BE2C (cell line): Measurements from ENCODE around the gene LRFN2.

Experiments used
- DNase-seq: peaks from one replicate; pipeline ENCODE4 v3.0.0-alpha.2; 2020
- H3K27me3 ChIP-seq: fragments of 250-450 bp; sonication (Bioruptor Pico); 2 replicates; pipeline ENCODE4 v1.5.1; 2020; ENCODE audit warnings: mild to moderate bottlenecking
- H3K36me3 ChIP-seq: fragments of 250-450 bp; sonication (Bioruptor Pico); 2 replicates; pipeline ENCODE4 v1.5.1; 2020; ENCODE audit warnings: mild to moderate bottlenecking
- H3K4me1 ChIP-seq: fragments of 250-450 bp; sonication (Bioruptor Pico); 2 replicates; pipeline ENCODE4 v1.5.1; 2020
- H3K4me3 ChIP-seq: 2 replicates; pipeline ENCODE4 v1.5.1; 2011; ENCODE audit warnings: low read depth, low read length
- H3K9me3 ChIP-seq: fragments of 250-450 bp; sonication (Bioruptor Pico); 2 replicates; pipeline ENCODE4 v1.5.1; 2020
- TF ChIP-seq, protein P1 (sequence below): IDR thresholded peaks from 2 replicates; pipeline ENCODE4 v1.5.1; 2012; ENCODE audit warnings: mild to moderate bottlenecking, low read depth, low read length

LRFN2 gene

DNA sequence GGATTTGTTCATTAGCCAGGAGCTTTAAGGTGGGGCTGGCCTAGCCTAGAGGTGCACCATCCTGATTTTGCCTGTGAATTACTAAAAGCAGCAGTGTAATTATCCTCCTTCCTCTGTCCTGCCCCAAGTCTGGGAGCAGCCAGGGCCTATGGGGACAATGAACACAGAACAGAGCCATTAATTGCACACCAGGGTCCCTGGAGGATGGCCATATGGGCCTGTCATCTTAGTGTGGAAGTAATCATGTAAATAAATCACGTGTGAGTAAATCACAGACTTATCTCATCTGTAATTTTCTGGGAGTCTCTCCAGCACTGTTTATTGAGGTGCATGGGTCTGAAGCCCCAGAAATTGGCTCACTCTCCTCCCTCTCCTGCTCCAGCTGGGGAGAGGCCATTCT is 176.3 kb downstream of the LRFN2 start:
- Histone ChIP-seq H3K4me1 (peaks cover 50% of the 10 kb centered on the region), H3K4me3 (no peak overlapping the region), H3K9me3 (no peaks in the 10 kb centered on the region), H3K36me3 (no peaks in the 10 kb centered on the region), H3K27me3 (no peaks in the 10 kb centered on the region)
- peak; percentile 82 for DNase-seq
- TF ChIP-seq, protein P1, sequence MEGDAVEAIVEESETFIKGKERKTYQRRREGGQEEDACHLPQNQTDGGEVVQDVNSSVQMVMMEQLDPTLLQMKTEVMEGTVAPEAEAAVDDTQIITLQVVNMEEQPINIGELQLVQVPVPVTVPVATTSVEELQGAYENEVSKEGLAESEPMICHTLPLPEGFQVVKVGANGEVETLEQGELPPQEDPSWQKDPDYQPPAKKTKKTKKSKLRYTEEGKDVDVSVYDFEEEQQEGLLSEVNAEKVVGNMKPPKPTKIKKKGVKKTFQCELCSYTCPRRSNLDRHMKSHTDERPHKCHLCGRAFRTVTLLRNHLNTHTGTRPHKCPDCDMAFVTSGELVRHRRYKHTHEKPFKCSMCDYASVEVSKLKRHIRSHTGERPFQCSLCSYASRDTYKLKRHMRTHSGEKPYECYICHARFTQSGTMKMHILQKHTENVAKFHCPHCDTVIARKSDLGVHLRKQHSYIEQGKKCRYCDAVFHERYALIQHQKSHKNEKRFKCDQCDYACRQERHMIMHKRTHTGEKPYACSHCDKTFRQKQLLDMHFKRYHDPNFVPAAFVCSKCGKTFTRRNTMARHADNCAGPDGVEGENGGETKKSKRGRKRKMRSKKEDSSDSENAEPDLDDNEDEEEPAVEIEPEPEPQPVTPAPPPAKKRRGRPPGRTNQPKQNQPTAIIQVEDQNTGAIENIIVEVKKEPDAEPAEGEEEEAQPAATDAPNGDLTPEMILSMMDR, result no peak

DNA sequence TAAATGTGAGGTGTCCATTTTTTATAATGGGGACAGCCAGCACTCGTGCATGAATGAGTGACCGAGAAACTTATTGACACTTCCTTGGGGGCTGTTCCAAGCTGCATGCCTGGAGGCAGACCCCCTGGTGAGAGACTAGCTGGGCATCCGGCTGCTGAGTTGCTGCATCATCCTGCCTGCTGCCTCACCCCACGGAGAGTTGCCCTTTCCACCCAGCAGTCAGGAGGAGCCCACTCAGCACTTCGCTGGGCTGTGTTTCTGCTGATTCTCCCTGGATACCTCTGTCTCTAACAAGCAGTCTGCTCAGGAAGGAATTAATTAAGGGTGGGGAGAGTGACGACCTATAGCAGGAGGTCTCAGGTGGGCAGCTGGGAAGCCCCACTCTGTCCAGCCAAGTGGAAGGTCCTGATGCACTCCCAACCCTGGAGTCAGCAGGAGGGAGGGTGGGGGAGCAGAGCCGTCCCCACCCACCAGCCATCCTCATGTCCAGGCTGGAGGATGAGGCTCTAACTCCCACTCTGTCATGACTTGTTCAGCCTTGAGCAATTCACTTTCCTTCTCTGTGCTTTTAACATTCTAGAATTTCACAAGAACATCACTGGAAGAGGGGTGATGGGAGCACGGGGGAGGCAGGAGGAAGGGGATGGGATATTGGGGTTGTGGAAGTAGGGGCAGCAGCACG is 177.3 kb downstream of the LRFN2 start:
- Histone ChIP-seq H3K27me3 (no peaks in the 10 kb centered on the region), H3K9me3 (no peaks in the 10 kb centered on the region), H3K4me3 (no peak overlapping the region), H3K4me1 (peaks cover 50% of the 10 kb centered on the region), H3K36me3 (no peaks in the 10 kb centered on the region)
- DNase-seq, result no peak
- TF ChIP-seq, protein P1, result no peak

DNA sequence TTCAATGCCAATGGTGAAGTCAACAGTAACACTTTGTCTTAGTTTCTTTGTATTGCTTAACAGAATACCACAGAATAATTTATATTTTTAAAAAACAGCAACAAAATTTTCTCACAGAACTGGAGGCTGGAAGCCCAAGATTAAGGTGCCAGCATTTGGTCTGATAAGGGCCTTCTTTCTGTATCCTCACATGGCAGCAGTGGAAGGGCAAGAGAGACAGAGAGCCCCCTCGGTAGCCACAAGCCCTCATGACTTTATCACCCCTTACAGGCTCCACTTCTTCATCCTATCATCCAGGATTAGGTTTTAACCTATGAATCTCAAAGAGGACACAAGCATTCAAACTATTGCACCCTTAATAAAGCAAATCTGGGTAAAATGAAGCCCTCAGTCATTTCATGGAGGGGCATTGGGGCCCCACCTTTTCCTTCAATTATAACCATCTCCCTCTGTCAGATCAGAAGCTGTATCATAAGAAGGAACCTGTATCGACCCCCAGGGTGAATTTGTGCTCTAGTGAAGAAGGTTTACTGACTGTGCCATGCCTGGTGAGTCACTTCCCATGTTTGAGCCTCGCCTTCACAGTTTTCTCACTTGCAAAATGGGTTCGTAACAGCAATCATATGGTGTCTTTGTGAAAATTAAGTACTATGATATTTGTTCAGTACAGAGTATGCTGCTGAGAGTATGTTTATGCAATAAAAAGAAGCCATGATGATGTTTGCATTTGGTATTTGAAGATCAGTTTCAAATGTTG is 178.2 kb downstream of the LRFN2 start:
- Histone ChIP-seq H3K4me1 (peaks cover 49% of the 10 kb centered on the region), H3K9me3 (no peaks in the 10 kb centered on the region), H3K36me3 (no peaks in the 10 kb centered on the region), H3K4me3 (no peak overlapping the region), H3K27me3 (no peaks in the 10 kb centered on the region)
- no peak for DNase-seq
- TF ChIP-seq, protein P1, result no peak

DNA sequence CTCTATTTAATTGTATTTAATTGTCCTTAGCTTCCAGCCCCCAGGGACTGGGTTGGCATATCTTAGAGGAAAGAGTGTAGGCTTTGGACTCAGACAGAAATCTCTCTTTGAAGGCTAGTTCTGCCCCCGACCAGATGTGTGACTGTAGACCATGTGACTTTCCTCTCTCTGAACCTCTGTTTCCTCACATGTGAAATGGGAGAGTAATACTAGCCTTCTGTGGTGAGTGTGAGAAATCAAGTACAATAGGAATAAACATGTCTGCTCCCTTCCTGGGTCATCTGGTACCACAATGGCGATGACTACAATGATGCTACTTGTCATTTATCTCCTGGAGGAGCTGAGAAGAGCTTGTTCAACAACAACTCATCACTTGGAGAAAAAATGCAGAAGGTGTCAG is 179.9 kb downstream of the LRFN2 start:
- TF ChIP-seq, protein P1, result no peak
- Histone ChIP-seq H3K27me3 (no peaks in the 10 kb centered on the region), H3K9me3 (no peaks in the 10 kb centered on the region), H3K4me1 (peaks cover 38% of the 10 kb centered on the region), H3K4me3 (no peak overlapping the region), H3K36me3 (no peaks in the 10 kb centered on the region)
- DNase-seq, result no peak

DNA sequence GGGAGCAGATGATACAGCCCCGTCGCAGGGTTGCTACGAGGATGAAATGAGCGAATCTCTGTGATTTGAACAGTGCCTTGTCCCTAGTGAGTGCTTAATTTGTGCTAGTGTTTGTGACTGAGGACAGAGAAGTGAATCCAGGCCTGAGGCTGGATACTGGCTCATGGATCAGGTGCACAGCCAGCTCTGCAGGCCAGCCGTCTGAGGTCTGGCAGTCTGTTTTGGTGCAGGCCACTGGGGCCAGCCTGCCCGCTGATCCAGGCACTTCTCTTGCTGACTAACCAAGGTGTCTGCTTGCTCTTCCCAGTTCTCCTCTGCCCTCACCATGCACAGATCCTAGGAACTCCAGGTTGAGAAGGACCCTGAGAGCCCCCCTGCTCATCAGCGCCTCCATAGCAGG is 181.0 kb downstream of the LRFN2 start:
- Histone ChIP-seq H3K4me1 (peaks cover 27% of the 10 kb centered on the region), H3K4me3 (no peak overlapping the region), H3K27me3 (no peaks in the 10 kb centered on the region), H3K9me3 (no peaks in the 10 kb centered on the region), H3K36me3 (no peaks in the 10 kb centered on the region)
- TF ChIP-seq, protein P1, result no peak
- peak; percentile 40 for DNase-seq

DNA sequence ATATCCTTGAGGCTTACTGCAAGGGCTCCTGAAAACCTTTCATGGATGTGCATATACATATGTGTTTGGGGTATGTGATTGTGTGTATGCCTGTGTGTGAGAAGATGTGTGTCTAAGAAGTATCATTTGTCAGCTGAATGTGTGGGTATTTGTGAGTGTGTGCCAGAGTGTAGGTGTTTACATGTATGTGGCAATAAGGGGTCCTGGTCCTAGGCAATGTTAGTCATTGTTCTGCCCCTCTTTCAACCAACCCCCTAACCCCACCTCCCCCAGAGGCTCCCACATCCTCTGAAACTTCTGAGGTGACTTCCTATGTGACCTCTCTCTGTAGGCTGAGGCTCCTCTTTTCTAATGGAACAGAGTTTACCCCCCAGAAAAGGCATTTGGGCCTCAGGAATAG is 186.4 kb downstream of the LRFN2 start:
- no peak overlapping the region for H3K4me3 ChIP-seq
- no peaks in the 10 kb centered on the region for H3K9me3 ChIP-seq
- DNase-seq, result no peak
- H3K36me3 ChIP-seq, result no peaks in the 10 kb centered on the region
- TF ChIP-seq, protein P1, result no peak
- H3K4me1 ChIP-seq, result peaks cover 10% of the 10 kb centered on the region
- no peaks in the 10 kb centered on the region for H3K27me3 ChIP-seq
